WTC11 (cell line): ENCODE measurements around the gene PCBP3. TPM values are rescaled to one million over a fixed set of nuclear protein-coding genes. Genes with fewer than 3 reads are reported as not detected.

Source experiments
- ATAC-seq: fragments of 200-7000 bp; cut with Tn5 transposase; 2 replicates; pipeline ENCODE4 v1.10.0; 2021; ENCODE audit warnings: mild to moderate bottlenecking, moderate library complexity
- CTCF ChIA-PET: fragments of 300-600 bp; sonication (Branson Sonifier 250); formaldehyde crosslinking; loops from one replicate; lab custom pipeline; 2021; ENCODE audit warnings: antibody characterized with exemption; lab: Charles Lee
- POLR2A ChIA-PET: fragments of 350-600 bp; sonication (Branson Sonifier 250); formaldehyde crosslinking; loops from one replicate; lab custom pipeline; 2021; ENCODE audit warnings: antibody characterized with exemption; lab: Charles Lee
- DNase-seq: peaks from one replicate; pipeline ENCODE4 v3.0.0; 2021; ENCODE audit warnings: low spot score
- H3K27ac Mint-ChIP-seq: 2 replicates; pipeline ENCODE4 v1.8.0; 2021; ENCODE audit warnings: mixed read lengths
- H3K27me3 Mint-ChIP-seq: 2 replicates; pipeline ENCODE4 v1.8.0; 2021; ENCODE audit warnings: low read depth, mild to moderate bottlenecking, moderate library complexity, mixed read lengths
- H3K36me3 Mint-ChIP-seq: 2 replicates; pipeline ENCODE4 v1.8.0; 2021; ENCODE audit warnings: mixed read lengths
- H3K4me1 Mint-ChIP-seq: 2 replicates; pipeline ENCODE4 v1.8.0; 2022; ENCODE audit warnings: mixed read lengths
- H3K4me3 Mint-ChIP-seq: 2 replicates; pipeline ENCODE4 v1.8.0; 2021; ENCODE audit warnings: mild to moderate bottlenecking, moderate library complexity, mixed read lengths
- H3K9me3 Mint-ChIP-seq: 2 replicates; pipeline ENCODE4 v1.8.0; 2021; ENCODE audit warnings: mixed read lengths
- EMX1 ChIP-seq: fragments of 250-450 bp; sonication (Bioruptor Pico); IDR thresholded peaks from 2 replicates; pipeline ENCODE4 v1.8.0; 2021; ENCODE audit warnings: mild to moderate bottlenecking
- ESRRA ChIP-seq: sonication (generic); formaldehyde crosslinking; IDR thresholded peaks from 2 replicates; pipeline ENCODE4 v1.8.1; 2022; ENCODE audit warnings: mild to moderate bottlenecking, missing genetic modification reagents, borderline replicate concordance
- ETV6 ChIP-seq: sonication (generic); formaldehyde crosslinking; IDR thresholded peaks from 2 replicates; pipeline ENCODE4 v1.8.1; 2022; ENCODE audit warnings: mild to moderate bottlenecking, missing genetic modification reagents
- FOXK1 ChIP-seq: sonication (generic); formaldehyde crosslinking; IDR thresholded peaks from 2 replicates; pipeline ENCODE4 v1.8.0; 2022; ENCODE audit warnings: mild to moderate bottlenecking, moderate library complexity, missing genetic modification reagents
- GTF2I ChIP-seq: fragments of 250-450 bp; sonication (Bioruptor Pico); conservative IDR thresholded peaks from 2 replicates; pipeline ENCODE4 v1.4.0; 2021; ENCODE audit warnings: mild to moderate bottlenecking
- IRF2 ChIP-seq: sonication (generic); formaldehyde crosslinking; IDR thresholded peaks from 2 replicates; pipeline ENCODE4 v1.8.0; 2022; ENCODE audit warnings: low read depth, missing genetic modification reagents, borderline replicate concordance
- OVOL2 ChIP-seq: fragments of 250-450 bp; sonication (Bioruptor Pico); IDR thresholded peaks from 2 replicates; pipeline ENCODE4 v1.9.0; 2021; ENCODE audit warnings: mild to moderate bottlenecking, borderline replicate concordance
- RORB ChIP-seq: fragments of 250-450 bp; sonication (Bioruptor Pico); IDR thresholded peaks from 2 replicates; pipeline ENCODE4 v1.9.0; 2021; ENCODE audit warnings: mild to moderate bottlenecking
- SOX15 ChIP-seq: fragments of 250-450 bp; sonication (Bioruptor Pico); IDR thresholded peaks from 2 replicates; pipeline ENCODE4 v1.9.0; 2021; ENCODE audit warnings: mild to moderate bottlenecking
- TEAD1 ChIP-seq: sonication (generic); formaldehyde crosslinking; IDR thresholded peaks from 2 replicates; pipeline ENCODE4 v1.8.0; 2022; ENCODE audit warnings: mild to moderate bottlenecking, missing genetic modification reagents
- ZNF263 ChIP-seq: sonication (generic); formaldehyde crosslinking; IDR thresholded peaks from 2 replicates; pipeline ENCODE4 v1.8.1; 2022; ENCODE audit warnings: low read depth, mild to moderate bottlenecking, moderate library complexity, missing genetic modification reagents
- ZNF396 ChIP-seq: fragments of 250-450 bp; sonication (Bioruptor Pico); IDR thresholded peaks from 2 replicates; pipeline ENCODE4 v1.8.0; 2021; ENCODE audit warnings: mild to moderate bottlenecking, moderate library complexity, borderline replicate concordance
- ZNF416 ChIP-seq: fragments of 250-450 bp; sonication (Bioruptor Pico); IDR thresholded peaks from 2 replicates; pipeline ENCODE4 v1.9.0; 2021; ENCODE audit warnings: mild to moderate bottlenecking, inconsistent platforms
- total RNA-seq: library from RNA; stranded (reverse); gene quantifications from 3 replicates; pipeline ENCODE4 v1.2.3, GENCODE V29; 2021
- TF ChIP-seq, protein P1 (sequence below): sonication (generic); formaldehyde crosslinking; IDR thresholded peaks from 2 replicates; pipeline ENCODE4 v1.8.0; 2023; ENCODE audit warnings: missing genetic modification reagents, mild to moderate bottlenecking, borderline replicate concordance
- TF ChIP-seq, protein P2 (sequence below): sonication (generic); formaldehyde crosslinking; IDR thresholded peaks from 2 replicates; pipeline ENCODE4 v1.8.1; 2023; ENCODE audit warnings: mild to moderate bottlenecking, moderate library complexity, missing genetic modification reagents
- TF ChIP-seq, protein P3 (sequence below): sonication (generic); formaldehyde crosslinking; IDR thresholded peaks from 2 replicates; pipeline ENCODE4 v1.8.1; 2022; ENCODE audit warnings: low read depth, missing genetic modification reagents, borderline replicate concordance
- TF ChIP-seq, protein P4 (sequence below): fragments of 250-450 bp; sonication (Bioruptor Pico); IDR thresholded peaks from 2 replicates; pipeline ENCODE4 v1.9.0; 2021; ENCODE audit warnings: mild to moderate bottlenecking
- TF ChIP-seq, protein P5 (sequence below): sonication (generic); formaldehyde crosslinking; IDR thresholded peaks from 2 replicates; pipeline ENCODE4 v1.8.1; 2022; ENCODE audit warnings: low read depth, mild to moderate bottlenecking, moderate library complexity, missing genetic modification reagents, borderline replicate concordance
- TF ChIP-seq, protein P6 (sequence below): sonication (generic); formaldehyde crosslinking; IDR thresholded peaks from 2 replicates; pipeline ENCODE4 v1.8.0; 2022; ENCODE audit warnings: missing genetic modification reagents

The PCBP3 gene
- total RNA-seq, 1 experiment from 2014 or later: 8.5 TPM

- TF ChIP-seq, protein P1, sequence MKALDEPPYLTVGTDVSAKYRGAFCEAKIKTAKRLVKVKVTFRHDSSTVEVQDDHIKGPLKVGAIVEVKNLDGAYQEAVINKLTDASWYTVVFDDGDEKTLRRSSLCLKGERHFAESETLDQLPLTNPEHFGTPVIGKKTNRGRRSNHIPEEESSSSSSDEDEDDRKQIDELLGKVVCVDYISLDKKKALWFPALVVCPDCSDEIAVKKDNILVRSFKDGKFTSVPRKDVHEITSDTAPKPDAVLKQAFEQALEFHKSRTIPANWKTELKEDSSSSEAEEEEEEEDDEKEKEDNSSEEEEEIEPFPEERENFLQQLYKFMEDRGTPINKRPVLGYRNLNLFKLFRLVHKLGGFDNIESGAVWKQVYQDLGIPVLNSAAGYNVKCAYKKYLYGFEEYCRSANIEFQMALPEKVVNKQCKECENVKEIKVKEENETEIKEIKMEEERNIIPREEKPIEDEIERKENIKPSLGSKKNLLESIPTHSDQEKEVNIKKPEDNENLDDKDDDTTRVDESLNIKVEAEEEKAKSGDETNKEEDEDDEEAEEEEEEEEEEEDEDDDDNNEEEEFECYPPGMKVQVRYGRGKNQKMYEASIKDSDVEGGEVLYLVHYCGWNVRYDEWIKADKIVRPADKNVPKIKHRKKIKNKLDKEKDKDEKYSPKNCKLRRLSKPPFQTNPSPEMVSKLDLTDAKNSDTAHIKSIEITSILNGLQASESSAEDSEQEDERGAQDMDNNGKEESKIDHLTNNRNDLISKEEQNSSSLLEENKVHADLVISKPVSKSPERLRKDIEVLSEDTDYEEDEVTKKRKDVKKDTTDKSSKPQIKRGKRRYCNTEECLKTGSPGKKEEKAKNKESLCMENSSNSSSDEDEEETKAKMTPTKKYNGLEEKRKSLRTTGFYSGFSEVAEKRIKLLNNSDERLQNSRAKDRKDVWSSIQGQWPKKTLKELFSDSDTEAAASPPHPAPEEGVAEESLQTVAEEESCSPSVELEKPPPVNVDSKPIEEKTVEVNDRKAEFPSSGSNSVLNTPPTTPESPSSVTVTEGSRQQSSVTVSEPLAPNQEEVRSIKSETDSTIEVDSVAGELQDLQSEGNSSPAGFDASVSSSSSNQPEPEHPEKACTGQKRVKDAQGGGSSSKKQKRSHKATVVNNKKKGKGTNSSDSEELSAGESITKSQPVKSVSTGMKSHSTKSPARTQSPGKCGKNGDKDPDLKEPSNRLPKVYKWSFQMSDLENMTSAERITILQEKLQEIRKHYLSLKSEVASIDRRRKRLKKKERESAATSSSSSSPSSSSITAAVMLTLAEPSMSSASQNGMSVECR (CRISPR knock-in tag): no peak
- TF ChIP-seq ESRRA (CRISPR knock-in tag): no peak
- TF ChIP-seq ZNF263 (CRISPR knock-in tag): no peak
- TF ChIP-seq FOXK1: no peak
- TF ChIP-seq, protein P2, sequence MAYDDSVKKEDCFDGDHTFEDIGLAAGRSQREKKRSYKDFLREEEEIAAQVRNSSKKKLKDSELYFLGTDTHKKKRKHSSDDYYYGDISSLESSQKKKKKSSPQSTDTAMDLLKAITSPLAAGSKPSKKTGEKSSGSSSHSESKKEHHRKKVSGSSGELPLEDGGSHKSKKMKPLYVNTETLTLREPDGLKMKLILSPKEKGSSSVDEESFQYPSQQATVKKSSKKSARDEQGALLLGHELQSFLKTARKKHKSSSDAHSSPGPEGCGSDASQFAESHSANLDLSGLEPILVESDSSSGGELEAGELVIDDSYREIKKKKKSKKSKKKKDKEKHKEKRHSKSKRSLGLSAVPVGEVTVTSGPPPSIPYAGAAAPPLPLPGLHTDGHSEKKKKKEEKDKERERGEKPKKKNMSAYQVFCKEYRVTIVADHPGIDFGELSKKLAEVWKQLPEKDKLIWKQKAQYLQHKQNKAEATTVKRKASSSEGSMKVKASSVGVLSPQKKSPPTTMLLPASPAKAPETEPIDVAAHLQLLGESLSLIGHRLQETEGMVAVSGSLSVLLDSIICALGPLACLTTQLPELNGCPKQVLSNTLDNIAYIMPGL (CRISPR knock-in tag): no peak
- TF ChIP-seq ZNF396 (CRISPR knock-in tag): no peak
- TF ChIP-seq GTF2I (CRISPR knock-in tag): no peak
- TF ChIP-seq, protein P3, sequence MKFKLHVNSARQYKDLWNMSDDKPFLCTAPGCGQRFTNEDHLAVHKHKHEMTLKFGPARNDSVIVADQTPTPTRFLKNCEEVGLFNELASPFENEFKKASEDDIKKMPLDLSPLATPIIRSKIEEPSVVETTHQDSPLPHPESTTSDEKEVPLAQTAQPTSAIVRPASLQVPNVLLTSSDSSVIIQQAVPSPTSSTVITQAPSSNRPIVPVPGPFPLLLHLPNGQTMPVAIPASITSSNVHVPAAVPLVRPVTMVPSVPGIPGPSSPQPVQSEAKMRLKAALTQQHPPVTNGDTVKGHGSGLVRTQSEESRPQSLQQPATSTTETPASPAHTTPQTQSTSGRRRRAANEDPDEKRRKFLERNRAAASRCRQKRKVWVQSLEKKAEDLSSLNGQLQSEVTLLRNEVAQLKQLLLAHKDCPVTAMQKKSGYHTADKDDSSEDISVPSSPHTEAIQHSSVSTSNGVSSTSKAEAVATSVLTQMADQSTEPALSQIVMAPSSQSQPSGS (CRISPR knock-in tag): no peak
- TF ChIP-seq SOX15 (CRISPR knock-in tag): no peak
- TF ChIP-seq, protein P4, sequence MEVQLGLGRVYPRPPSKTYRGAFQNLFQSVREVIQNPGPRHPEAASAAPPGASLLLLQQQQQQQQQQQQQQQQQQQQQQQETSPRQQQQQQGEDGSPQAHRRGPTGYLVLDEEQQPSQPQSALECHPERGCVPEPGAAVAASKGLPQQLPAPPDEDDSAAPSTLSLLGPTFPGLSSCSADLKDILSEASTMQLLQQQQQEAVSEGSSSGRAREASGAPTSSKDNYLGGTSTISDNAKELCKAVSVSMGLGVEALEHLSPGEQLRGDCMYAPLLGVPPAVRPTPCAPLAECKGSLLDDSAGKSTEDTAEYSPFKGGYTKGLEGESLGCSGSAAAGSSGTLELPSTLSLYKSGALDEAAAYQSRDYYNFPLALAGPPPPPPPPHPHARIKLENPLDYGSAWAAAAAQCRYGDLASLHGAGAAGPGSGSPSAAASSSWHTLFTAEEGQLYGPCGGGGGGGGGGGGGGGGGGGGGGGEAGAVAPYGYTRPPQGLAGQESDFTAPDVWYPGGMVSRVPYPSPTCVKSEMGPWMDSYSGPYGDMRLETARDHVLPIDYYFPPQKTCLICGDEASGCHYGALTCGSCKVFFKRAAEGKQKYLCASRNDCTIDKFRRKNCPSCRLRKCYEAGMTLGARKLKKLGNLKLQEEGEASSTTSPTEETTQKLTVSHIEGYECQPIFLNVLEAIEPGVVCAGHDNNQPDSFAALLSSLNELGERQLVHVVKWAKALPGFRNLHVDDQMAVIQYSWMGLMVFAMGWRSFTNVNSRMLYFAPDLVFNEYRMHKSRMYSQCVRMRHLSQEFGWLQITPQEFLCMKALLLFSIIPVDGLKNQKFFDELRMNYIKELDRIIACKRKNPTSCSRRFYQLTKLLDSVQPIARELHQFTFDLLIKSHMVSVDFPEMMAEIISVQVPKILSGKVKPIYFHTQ: no peak
Observed at GRCh38 chr21:45736690-45737484, 93.4 kb downstream of the PCBP3 start (continued).

DNA sequence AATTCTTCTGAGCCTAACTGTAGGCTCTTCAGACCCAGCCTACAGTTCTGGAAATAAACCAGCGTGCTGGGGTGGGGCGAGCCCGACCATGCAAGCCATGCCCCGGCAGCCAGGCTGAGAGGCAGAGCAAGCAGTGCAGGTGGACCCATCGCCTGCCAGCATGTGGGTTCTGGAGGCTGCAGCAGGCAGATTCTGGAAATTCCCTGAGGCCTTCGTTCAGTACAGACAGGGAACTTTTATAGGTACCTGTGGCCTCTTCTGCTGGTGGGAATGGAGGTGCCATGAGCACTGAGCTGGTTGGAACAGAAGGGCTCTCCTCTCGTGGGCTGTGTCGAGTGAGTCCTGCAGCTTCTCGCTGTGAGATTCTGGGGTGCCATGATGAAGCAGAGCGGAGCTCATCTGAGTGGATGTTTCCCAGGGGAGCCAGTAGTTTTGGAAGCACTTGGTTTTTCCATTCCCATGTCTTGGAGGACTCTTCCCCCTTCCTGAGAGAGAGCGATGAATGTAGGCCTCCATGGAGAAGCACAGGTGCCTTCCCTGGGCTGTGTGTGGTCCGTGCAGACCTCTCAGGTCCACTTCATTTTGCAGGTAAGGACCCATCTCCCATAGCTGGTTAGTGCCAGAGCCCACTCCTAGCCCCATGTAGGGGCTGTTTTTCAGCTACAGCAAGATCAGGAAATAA, 94.1 kb downstream of the PCBP3 start:
- H3K36me3 Mint-ChIP-seq: 0 out of 2 replicates have a peak, but pooled peaks cover 2% of the 10 kb centered on the region
- ATAC-seq: no peak
- ChIA-PET CTCF (interaction anchor here (0.7 kb wide), 1 partner anchor 380 kb away, joined by 3 read pairs; no protein-coding TSS in a partner anchor), POLR2A (interaction anchor here (0.7 kb wide), 1 partner anchor 35 kb away, joined by 5 read pairs; no protein-coding TSS in a partner anchor)
- H3K27me3 Mint-ChIP-seq: no peaks in the 10 kb centered on the region
- H3K9me3 Mint-ChIP-seq: 0 out of 2 replicates have a peak, but pooled peaks cover 2% of the 10 kb centered on the region
- no peak overlapping the region for H3K4me3 Mint-ChIP-seq
- no peak overlapping the region for H3K27ac Mint-ChIP-seq
- no peaks in the 10 kb centered on the region for H3K4me1 Mint-ChIP-seq
- DNase-seq: no peak
- TF ChIP-seq, protein P5, sequence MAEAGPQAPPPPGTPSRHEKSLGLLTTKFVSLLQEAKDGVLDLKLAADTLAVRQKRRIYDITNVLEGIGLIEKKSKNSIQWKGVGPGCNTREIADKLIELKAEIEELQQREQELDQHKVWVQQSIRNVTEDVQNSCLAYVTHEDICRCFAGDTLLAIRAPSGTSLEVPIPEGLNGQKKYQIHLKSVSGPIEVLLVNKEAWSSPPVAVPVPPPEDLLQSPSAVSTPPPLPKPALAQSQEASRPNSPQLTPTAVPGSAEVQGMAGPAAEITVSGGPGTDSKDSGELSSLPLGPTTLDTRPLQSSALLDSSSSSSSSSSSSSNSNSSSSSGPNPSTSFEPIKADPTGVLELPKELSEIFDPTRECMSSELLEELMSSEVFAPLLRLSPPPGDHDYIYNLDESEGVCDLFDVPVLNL: no peak
- TF ChIP-seq OVOL2 (CRISPR knock-in tag) (no peak), EMX1 (CRISPR knock-in tag) (no peak), RORB (CRISPR knock-in tag) (no peak), ETV6 (no peak), IRF2 (CRISPR knock-in tag) (no peak), TEAD1 (CRISPR knock-in tag) (no peak), ZNF416 (CRISPR knock-in tag) (no peak)
- TF ChIP-seq, protein P6, sequence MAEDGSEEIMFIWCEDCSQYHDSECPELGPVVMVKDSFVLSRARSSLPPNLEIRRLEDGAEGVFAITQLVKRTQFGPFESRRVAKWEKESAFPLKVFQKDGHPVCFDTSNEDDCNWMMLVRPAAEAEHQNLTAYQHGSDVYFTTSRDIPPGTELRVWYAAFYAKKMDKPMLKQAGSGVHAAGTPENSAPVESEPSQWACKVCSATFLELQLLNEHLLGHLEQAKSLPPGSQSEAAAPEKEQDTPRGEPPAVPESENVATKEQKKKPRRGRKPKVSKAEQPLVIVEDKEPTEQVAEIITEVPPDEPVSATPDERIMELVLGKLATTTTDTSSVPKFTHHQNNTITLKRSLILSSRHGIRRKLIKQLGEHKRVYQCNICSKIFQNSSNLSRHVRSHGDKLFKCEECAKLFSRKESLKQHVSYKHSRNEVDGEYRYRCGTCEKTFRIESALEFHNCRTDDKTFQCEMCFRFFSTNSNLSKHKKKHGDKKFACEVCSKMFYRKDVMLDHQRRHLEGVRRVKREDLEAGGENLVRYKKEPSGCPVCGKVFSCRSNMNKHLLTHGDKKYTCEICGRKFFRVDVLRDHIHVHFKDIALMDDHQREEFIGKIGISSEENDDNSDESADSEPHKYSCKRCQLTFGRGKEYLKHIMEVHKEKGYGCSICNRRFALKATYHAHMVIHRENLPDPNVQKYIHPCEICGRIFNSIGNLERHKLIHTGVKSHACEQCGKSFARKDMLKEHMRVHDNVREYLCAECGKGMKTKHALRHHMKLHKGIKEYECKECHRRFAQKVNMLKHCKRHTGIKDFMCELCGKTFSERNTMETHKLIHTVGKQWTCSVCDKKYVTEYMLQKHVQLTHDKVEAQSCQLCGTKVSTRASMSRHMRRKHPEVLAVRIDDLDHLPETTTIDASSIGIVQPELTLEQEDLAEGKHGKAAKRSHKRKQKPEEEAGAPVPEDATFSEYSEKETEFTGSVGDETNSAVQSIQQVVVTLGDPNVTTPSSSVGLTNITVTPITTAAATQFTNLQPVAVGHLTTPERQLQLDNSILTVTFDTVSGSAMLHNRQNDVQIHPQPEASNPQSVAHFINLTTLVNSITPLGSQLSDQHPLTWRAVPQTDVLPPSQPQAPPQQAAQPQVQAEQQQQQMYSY (CRISPR knock-in tag): no peak
